GM21381 (cell line): Measurements from ENCODE around the gene DDX5.

Experiments
- ATAC-seq: cut with Tn5 transposase; IDR thresholded peaks from one replicate; pipeline ENCODE4 v1.9.1; 2021; ENCODE audit warnings: mild to moderate bottlenecking, moderate library complexity; ENCODE audit not compliant: unreplicated experiment

Gene DDX5

DNA sequence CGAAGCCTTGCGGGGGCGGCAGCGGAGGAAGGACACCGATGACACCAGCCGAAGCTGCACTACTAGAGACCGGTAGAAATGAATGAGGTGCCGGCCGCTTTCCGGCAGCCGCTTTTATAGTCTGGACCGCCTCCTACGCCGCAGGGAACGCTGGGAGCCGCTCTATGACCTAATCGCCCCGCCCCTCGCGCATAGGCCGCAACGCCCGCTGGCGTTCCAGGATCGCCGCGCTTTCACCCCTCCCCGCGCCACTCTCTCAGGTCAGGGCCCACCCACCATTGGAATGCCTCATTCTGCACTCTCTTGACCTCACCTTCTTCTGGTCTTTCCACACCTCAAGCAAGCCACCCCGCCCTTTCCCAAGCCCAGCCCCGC is at the start of gene DDX5:
TSS of gene DDX5 (minus strand) at position 89 of the 375 bp plus-strand sequence. CDS start 170 bp downstream, outside the sequence.
- ATAC-seq = peak; percentile 60

DNA sequence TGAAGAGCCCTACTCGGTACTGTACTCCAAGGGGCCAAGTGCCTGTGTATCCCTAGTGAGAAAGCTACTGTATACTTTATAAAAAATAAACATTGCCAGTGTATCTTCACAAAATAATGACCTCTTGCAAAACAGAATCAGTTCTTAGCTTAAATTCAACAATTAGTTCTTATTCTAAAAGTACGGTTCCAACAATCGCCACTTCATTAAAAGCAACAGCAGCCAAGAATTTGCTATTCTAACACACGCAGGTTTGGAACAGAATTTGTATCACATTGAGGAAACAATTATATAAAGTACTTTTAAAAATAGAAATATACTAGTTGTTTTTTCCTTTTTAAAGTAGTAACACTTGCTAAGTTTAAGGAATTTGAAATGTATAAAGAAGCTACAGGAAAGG is 49.2 kb upstream of the DDX5 start:
- ATAC-seq = no peak

DNA sequence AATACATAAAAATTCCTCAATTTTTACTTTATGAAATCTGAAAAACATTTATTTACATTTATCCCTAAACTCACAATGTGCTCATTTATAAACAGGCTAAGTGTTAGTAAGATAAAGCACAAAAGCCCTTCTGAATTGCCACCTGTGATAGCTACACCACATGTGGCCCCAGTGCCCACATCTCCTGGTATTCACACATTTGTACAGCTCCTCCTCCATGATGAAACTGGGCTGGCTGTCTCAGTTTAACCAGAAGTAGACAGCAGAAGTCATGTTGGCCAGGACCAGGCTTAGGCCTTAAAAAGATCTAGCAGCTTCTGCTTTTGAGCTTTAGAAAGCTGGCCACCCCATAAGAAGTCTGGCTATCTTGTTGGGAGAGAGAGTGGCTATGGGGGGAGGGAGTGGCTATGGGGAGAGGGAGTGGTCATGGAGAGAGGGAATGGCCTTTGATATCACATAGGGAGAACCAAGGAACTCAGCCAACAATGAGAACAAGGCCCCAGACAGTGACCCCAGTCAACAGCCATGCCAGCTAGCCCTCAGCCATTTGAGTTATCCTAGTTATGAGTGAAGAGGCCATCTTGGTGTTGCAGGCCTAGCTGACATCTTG is 48.0 kb upstream of the DDX5 start:
- no peak for ATAC-seq

DNA sequence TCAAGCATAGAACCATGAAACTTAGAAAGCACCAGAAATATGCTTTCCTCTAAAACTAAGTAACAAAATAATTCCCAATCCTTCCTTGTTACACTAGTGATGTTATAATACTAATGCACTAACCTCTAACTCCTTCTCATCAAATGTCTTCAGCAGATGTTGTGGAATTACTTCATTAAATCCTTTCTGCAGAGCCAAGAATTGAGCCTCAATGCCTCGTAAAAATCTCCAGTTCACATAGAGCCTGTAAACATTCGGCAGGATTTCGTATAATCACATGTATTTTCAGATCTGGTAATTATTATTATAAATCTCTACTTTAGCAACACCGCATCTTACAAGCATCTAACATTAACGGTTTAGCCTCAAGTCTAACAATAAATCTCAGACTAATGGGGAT is 45.4 kb upstream of the DDX5 start:
- ATAC-seq = no peak

DNA sequence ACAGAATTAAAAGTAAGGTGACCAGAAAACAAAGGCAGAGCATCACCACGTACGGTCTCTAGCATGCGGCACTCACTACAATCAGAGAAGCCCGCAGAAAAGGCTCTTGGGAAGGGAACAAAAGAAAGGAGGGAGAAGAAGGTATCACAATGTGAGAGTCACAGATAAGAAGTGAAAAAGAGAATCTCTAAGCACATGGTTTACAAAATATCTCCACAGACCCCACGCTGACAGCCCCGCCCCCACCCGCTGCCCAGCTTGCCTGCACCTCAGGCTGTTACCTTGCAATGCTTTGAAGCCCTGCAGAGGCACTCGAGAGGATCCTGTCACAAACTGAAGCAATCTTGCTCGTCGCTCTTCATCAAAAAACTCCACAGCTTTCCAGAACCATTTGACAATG is 41.2 kb upstream of the DDX5 start:
- no peak for ATAC-seq

DNA sequence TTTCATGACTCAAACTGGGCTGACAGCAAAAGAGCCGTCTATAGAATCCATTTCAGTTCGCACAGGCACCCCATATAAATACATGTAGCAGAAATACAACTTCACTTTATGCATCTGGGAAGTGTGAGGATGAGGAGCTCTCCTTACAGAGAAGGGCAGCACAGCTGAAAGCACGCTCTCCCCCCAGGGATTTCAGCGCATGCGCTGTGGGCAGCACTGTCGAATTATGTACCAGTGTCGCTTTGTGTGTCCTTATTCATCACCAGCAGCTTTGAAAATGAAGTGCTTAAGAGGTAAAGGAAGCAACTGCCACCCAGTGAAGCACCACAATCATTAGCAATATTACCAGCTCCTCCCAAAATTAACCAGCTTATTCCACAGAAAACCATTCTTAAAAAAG is 40.6 kb upstream of the DDX5 start:
- ATAC-seq = no peak

DNA sequence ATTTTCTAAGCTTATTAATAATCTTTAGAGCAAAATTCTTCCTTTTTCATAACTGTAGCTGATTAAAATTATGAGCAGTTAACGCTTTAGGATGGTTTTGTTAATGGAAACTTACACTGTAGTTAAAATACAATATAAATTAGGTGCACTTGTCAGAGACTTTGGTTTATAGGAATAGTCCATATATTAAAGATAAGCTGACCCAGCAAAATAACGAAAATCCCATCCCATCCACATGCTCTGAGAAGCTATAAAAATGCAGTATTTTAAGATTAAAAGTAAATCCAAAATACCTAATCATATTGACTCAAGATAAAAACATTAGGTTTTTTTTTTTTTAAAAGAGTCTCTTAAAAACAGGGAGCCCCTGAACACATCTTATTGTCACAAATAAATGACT is 38.7 kb upstream of the DDX5 start:
- ATAC-seq = no peak

DNA sequence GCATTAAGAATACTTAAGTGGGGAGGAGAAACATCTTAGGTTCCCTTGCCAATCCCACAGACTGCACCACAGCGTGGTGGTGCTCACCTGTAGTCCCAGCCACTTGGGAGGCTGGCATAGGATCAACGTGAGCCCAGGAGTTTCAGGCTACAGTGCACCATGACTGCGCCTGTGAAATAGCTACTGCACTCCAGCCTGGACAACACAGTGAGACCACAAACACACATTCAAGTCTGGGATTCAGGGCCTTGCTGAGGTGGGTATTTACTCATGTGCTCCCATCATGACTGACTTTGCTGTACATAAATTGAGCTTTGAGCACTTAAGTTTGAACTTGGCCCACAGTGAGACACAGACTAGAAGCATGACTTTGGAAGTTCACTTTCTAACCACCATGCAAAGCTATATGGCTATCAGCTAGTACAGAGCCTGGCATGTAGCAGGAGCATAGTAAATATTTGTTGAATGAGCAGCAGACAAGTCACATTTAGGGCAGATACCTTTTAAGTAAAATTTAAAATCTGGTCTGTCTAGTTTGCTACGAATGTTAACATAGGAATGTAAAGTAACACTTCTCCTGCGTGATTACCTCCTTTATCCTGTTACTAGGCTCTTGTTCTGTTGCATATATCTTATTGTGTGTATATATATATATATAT is 34.2 kb upstream of the DDX5 start:
- ATAC-seq = no peak

DNA sequence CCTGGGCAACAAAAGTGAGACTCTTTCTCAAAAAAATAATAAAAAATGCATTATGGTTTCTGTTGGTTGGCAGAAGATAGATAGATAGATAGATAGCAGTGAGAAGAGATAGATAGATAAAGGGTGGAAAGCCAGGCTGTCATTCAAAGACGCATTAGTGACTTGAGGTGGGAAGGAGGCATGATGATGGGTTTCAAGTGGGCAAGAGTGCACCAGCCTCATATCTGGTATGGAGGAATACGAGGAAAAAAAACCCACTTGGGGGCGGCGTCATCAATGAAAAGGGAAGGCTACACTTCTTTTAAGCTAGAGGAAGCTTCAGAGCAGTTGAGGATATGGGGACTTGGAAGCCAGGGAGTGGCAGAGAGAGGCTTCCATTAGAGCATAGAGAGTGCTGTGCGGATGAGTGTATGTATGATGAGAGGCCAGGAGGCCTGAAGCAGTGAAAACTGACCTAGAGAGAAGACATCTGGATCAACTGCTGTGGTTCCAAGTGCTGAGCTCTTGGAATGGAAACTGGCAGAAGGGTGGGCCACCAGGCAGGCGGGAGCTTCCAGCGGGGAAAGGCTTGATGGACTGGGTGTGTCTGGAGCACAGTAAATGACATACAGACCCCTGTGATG is 32.5 kb upstream of the DDX5 start:
- no peak for ATAC-seq

DNA sequence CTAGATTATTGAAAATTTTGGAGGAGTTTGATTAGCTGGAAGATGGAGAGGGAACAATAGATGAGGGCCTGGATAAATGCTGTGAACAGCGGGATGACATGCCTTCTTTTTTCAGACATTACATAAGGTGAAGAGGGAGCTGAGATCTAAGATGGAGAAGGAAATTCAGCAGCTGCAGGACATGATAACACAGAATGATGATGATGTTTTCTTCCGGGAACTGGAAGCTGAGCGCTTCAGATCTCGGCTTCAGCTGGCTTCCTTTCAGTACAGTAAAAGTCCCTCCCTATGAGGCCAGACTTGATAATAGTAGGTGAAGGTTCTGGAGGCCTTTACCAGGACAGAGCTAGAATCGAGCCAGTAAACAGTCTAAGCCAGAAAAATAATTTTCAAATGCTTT is 31.4 kb upstream of the DDX5 start:
- no peak for ATAC-seq

DNA sequence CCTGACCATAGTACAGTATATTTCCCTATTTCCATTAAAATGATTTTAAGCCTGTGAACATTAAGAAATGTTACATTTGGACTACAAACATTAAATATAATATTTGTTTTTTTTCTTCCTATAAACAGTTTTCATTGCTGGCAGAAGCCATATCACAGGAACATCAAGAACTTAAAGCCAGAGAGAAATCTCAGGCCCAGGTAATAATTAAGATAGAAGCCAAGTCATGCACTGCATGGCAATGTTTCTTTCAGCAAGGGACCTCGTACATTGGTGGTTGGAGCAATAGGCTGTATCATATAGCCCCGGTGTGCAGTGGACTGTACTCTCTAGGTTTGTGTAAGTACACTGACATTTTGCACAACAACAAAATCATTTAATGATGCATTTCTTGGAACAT is 30.8 kb upstream of the DDX5 start:
- no peak for ATAC-seq

DNA sequence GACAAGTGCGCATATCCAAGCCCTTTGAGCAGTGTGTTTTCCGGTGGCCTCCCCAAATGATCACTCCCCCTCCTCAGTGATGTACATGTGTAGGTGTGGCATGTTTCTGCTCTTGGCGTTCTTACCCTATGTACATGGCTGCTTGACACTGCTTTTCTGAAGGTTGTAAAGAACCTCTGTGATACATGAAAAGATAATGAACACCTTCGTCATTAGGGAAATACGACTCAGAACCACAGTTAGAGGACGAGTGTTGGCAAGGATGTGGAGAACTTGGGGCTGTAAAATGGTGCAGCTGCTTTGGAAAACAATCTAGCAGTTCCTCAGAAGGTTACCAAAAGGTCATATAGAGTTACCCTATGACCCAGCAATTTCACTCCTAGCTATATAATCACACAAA is 29.3 kb upstream of the DDX5 start:
- no peak for ATAC-seq

DNA sequence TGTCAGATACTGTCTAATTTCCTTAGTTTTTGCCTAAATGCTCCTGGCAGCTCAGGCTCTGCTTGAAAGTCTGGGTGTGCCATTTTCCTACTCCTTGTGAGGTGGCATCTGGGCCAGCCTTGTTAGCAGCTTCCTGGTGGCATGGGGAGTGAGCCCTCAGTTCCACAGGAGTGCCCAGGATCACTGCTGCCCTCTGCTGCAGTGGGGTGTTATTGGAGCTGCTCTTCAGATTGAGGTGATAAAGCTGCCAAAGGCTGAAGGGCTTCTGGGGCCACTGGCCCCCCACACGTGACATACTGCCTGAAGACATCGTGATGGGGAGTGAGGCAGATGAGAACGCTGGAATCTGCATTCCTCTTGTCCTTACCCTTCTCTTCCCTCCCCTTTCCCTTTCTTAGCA is 28.1 kb upstream of the DDX5 start:
- ATAC-seq = no peak

DNA sequence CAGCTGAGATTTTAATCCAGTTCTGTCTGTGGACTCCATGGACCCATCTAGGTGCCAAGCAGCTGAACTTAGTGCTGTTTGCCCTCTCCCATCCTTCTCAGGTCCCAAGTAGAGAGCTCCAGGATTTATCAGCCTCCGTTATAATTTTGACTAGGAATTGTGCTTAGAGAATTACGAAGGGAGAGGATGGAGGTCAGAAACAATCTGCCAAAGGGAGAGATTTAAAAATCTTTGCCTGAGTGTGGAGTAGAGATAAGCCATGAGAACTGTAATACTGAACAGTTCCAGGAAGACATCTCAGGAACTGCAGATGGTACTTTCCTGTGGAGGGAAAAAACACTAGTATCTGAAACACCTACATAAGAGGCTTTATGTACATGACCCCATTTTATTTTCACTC is 27.7 kb upstream of the DDX5 start:
- ATAC-seq = no peak

DNA sequence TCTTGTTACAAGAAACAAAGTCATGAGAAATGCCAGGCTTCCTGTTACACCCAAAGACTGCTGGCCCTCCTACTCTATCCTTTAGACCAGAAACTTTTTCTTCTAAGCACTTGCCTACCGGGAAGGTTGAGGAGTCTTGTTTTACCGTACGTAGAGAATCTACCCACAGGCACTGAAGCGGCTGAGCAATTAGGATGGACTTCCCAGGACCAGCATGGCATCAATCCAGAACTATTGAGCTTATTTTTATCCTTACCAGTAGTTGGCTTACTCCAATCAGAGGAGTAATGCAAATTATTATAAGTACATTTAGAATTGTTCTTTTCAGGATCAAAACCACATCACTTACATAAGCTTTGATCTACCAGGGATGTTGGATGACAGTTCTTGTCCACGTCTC is 26.3 kb upstream of the DDX5 start:
- no peak for ATAC-seq

DNA sequence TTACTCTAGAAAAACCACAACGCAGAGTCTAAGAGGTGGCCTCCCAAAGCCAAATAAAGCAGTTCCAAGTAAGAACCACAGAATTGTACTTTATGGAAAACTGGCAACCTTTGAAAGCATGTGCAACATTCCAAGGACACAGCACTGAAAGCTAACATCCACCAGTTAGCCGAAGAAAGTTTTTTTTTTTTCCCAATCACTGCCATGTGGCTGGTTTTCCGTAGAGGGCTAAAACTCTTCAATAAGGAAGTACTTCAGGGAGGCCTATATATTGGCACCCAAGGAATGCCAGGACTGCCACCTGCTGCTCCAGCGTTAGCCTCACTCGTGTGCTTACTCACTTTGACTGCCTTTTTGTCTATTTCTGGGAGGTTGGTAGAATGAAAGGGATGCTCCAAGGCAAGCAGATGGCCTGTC is 25.9 kb upstream of the DDX5 start:
- no peak for ATAC-seq

DNA sequence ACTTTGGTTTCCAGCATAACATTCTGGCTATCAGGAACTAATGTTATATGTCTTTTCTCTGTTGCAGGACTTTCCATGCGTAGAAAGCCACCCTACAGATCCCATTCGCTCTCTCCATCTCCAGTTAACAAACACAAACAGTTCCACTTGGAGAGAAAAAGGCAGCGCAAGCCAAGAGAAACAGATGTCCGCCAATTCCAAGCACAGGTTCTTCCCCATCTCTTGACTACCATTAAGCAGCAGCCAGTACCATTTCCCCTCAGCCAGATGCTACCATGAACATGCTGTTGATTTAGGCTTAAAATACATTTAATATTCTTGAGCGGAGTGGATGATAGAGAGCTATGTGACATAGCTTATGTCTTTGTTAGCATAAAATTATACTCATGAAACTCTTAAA is 23.1 kb upstream of the DDX5 start:
- no peak for ATAC-seq

DNA sequence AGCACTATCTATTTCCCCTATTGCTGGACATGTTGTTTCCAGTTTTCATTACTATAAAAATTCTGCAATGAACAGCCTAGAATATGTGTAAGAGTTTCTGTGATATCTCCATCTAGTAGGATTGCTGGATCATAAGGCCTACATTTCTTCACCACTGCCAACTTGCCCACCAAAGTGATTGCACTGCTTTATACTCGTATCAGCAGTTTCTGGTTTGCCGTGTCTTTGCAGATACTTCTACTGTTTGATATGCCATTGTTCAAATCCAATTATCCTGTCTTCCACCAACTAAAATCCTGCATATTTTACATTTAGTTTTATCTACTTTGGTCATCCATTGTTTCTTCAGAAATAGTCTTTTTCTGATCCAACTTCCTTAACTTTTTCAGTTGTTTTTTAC is 21.8 kb upstream of the DDX5 start:
- ATAC-seq = no peak

DNA sequence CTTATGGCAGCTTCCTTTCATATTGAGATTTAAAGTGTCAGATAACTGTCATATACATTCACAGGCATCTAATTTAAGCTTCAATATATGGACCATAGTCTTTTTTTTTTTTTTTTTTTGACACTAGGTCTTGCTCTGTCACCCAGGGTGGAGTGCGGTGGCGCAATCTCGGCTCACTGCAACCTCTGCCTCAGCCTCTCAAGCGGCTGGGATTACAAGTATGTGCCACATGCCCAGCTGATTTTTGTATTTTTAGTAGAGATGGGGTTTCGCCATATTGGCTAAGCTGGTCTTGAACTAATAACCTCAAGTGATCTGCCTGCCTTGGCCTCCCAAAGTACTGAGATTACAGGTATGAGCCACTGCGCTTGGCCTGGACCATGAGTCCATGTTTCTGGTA is 14.3 kb upstream of the DDX5 start:
- no peak for ATAC-seq

DNA sequence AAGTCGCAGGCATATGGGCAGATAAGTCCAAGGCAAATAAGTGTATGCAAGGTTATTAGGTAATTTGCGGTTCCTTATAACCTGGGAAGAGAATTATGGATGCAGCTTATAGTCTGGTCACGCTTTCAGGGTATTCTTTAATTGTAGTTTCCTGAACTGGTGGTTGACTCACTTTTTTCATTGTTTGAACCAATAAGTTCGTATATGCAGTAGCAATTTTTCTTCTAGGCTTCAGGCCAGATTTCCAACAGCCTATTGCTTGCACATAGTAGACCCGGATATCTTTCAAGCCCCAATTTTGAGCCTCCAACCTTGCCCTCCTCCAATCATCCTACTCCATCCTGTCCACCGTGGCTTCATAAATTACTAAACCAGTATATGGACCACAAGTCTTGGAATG is 13.5 kb upstream of the DDX5 start:
- no peak for ATAC-seq

DNA sequence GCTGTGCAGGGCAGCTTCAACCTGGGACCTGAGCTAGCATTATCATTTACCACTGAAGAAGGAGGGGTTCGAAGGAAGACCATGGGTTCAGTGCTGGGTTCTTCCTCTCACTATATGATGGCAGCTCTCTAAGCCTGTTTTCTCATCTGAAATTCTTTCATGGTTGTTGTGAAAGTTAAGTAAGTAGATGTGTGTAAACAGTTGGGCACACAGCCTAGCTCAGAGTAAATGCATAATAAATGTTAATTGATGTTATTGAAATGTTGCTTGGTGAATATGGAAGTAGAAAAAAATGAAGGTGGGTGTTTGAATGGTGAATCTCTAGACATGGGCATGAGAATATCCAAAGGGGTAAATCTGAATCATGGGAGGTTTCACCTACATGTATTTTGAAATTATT is 9.7 kb upstream of the DDX5 start:
- ATAC-seq = no peak

DNA sequence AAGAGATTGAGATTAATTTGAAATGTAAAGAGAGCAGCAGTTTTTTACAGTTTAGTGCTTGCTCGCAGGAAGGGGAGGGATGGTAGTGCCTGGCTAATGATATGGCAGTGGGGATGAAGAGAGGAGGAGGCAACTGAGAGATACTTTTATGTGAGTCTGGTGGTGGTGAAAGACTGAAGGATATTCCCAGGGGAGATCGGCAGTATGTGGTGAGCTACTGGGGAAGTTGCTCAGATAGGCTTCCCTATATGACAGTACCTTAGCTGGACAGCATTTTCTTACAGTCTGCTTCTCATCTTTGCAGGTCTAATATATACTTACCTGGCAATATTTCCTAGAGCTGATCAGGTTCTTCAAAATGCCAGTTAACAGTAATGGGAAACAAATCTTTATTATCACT is 9.3 kb upstream of the DDX5 start:
- ATAC-seq = no peak

DNA sequence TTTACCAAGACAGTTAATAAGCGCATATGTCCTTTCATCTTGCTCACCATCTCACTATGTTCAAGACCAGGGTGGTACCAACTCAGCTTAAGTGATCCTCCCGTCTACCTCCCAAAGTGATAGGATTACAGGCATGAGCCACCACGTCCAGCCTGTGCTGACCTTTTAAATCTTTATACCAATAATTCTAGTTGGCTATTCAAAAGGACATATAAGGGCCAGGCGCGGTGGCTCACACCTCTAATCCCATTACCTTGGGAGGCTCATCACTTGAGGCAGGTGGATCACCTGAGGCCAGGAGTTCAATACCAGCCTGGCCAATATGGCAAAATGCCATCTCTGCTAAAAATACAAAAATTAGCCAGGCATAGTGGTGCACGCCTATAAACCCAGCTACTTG is 3.1 kb upstream of the DDX5 start:
- ATAC-seq = no peak
